GM18870 (cell line): ENCODE measurements around the gene MED13.
A peak's percentile ranks its signal among the peaks of the same experiment; 100 is the strongest.
"Not testable (repeated sequence)": the region's sequence is repeated elsewhere in the genome, so short reads cannot be mapped to it uniquely, and the experiment has no call there.

Experiments used
- ATAC-seq: cut with Tn5 transposase; IDR thresholded peaks from one replicate; pipeline ENCODE4 v1.9.1; 2021; ENCODE audit warnings: moderate library complexity; ENCODE audit not compliant: unreplicated experiment

The MED13 gene

GRCh38 chr17:61908292-61909037, 156.6 kb downstream of the MED13 start:
- ATAC-seq, result no peak

GRCh38 chr17:61907361-61907760, 157.7 kb downstream of the MED13 start:
- no peak for ATAC-seq

- ATAC-seq, result peak; percentile 69
Observed at GRCh38 chr17:61904094-61904710, 160.9 kb downstream of the MED13 start.

- ATAC-seq, result no peak
Observed at GRCh38 chr17:61903251-61903650, 161.8 kb downstream of the MED13 start.

GRCh38 chr17:61897548-61898180, 167.4 kb downstream of the MED13 start:
- no peak for ATAC-seq

- no peak for ATAC-seq
Observed at GRCh38 chr17:61895391-61895790, 169.7 kb downstream of the MED13 start.

GRCh38 chr17:61894310-61894709, 170.8 kb downstream of the MED13 start:
- ATAC-seq, result not testable (repeated sequence)
